Pons (tissue), 1 donor: ENCODE data around the gene NSRP1.
"Not testable (repeated sequence)": the region's sequence is repeated elsewhere in the genome, so short reads cannot be mapped to it uniquely, and the experiment has no call there.

Experiments
- DNase-seq: peaks from one replicate; pipeline ENCODE4 v3.0.0-alpha.2; 2016; ENCODE audit warnings: low spot score

The NSRP1 gene

GRCh38 chr17:30222721-30223175 is 106.1 kb downstream of the NSRP1 start:
- DNase-seq, result no peak

DNA sequence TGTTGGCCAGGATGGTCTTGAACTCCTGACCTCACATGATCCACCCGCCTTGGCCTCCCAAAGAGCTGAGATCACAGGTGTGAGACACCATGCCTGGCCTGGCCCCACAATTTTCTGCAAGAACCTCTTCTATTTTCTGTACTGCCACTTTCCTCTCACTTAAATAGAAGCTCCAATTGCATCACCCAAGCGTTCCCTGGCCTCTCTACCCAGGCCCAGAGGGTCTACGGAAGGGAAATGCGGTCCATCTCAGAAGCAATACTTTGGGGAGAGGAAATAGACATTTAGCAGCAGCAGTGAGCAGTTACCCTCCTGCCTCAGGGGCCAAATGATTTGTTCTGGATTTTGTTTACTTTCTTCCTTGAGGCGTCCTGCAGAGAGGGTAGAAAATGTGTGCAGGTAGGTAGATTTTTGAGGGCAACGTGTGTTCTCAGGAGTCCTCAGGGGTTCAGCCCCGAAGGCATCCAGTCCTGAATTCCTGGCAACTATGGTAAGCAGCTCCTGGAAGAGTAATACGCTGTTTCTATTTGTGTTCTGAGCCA is 107.9 kb downstream of the NSRP1 start:
- no peak for DNase-seq

GRCh38 chr17:30225112-30225511 is 108.5 kb downstream of the NSRP1 start:
- no peak for DNase-seq

GRCh38 chr17:30225919-30226553 is 109.4 kb downstream of the NSRP1 start:
- no peak for DNase-seq

GRCh38 chr17:30226878-30227277 is 110.3 kb downstream of the NSRP1 start:
- DNase-seq, result no peak

- DNase-seq, result no peak
Observed at GRCh38 chr17:30228011-30228410, 111.4 kb downstream of the NSRP1 start.

GRCh38 chr17:30229012-30229411 is 112.4 kb downstream of the NSRP1 start:
- no peak for DNase-seq

- not testable (repeated sequence) for DNase-seq
Observed at GRCh38 chr17:30230009-30230408, 113.4 kb downstream of the NSRP1 start.

GRCh38 chr17:30230596-30231125 is 114.0 kb downstream of the NSRP1 start:
- DNase-seq, result no peak

DNA sequence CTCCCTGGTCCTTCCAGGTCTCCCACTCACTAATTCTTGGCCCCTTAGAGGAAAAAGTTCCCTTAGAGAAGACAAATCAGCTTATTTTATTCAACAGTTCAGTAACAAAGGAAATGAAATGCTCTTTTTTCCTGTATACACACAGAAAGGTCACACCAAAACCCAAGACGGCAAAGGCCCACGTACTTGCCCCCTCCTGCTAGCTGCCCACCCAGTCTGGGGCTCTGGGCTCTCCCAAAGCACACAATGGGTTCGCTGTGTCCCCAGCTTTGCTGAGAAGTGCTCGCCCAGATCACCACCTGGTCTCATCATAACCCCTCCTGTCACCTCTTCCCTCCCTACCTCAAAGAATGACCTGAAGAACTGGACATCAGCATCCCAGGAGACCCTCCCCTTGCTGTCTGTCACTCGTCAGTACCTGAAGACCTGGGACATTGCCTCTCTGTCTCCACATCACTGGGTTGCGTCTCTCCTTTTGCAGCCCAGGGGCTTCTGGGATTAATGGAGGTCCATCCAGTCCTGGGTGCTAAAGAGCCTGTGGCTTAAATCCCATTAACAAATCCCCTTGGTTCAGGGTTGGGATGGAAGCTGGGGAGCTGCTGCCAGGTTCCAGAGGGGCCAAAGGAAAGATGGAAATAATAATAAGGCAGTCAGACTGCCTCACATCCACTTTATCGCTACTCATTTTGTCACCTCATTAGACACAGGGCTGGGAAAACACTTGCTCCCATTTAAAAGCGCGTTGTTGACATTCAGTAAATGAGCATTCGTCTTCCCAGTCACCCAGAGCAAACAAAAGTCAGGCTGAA is 115.6 kb downstream of the NSRP1 start:
- DNase-seq, result no peak

- no peak for DNase-seq
Observed at GRCh38 chr17:30232824-30233427, 116.3 kb downstream of the NSRP1 start.

DNA sequence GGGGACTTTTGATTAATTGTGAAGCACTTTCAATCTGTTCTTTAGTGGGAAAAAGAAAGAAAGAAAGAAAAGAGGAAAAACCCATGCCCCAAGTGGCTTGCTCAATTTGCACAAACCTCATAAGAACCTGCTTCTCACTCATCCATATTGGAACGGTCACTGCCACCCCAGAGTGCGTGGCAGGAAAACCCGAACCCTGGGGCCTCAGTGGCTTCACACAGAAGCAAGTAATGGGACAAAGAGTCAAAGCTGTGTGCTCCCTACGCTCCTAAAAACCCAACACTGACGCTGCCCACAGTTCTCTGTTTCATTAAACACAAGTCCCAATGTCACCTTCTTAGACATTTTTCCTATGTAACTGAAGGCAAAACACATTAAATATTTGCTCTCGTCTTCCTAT is 117.7 kb downstream of the NSRP1 start:
- DNase-seq, result no peak

DNA sequence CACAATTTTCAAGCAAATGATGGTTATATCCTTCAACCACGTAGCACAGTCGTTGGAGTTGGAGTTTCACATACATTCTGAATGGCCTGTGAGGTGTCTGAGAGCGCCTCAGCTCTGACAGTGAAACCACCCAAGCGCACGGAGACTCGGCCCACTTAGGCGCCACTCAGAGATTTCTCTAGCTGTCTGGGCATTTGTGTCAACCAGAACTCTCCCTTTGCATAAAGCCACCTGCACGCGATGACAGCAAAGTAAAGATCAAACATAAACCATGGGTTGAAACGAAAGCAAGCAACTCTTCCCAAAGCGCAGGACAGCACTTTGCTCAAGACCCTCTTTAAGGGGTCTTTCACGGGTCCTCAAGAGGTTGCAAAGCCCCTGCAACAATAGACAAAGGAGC is 118.3 kb downstream of the NSRP1 start:
- DNase-seq, result no peak

GRCh38 chr17:30235386-30236296 is 119.0 kb downstream of the NSRP1 start, which contains the start of gene SLC6A4:
TSS of gene SLC6A4 (minus strand) at chr17:30235697. CDS start at chr17:30221958, 13,739 bp downstream.
- no peak for DNase-seq
